Liver (tissue), 3 donors: ENCODE results near the gene DTNB.

Experiments used
- EGR1 ChIP-seq, 2 donors: IDR thresholded peaks; 2 replicates each; pipeline ENCODE4 v1.6.1; 2016 to 2018; ENCODE audit warnings: antibody characterized with exemption in 2 of 2, low read depth in 2 of 2
- JUND ChIP-seq, 2 donors: IDR thresholded peaks; 2 replicates each; pipeline ENCODE4 v1.6.1; 2016; ENCODE audit warnings: antibody characterized with exemption in 2 of 2
- SP1 ChIP-seq: IDR thresholded peaks from 2 replicates; pipeline ENCODE4 v1.6.1; 2018; ENCODE audit warnings: antibody characterized with exemption, mild to moderate bottlenecking
- TAF1 ChIP-seq: conservative IDR thresholded peaks from 2 replicates; pipeline ENCODE4 v1.6.1; 2016; ENCODE audit warnings: antibody characterized with exemption, mild to moderate bottlenecking
- TF ChIP-seq, protein P1 (sequence below): fragments of 150-350 bp; IDR thresholded peaks from 2 replicates; pipeline ENCODE4 v1.5.1; 2017; ENCODE audit warnings: improper control_type of control experiment, low read depth, low read length; ENCODE audit not compliant: missing input control
- TF ChIP-seq, protein P2 (sequence below): IDR thresholded peaks from 2 replicates; pipeline ENCODE4 v1.6.1; 2016; ENCODE audit warnings: antibody characterized with exemption
- donor health status: healthy.
- donor health status: healthy.

DNA sequence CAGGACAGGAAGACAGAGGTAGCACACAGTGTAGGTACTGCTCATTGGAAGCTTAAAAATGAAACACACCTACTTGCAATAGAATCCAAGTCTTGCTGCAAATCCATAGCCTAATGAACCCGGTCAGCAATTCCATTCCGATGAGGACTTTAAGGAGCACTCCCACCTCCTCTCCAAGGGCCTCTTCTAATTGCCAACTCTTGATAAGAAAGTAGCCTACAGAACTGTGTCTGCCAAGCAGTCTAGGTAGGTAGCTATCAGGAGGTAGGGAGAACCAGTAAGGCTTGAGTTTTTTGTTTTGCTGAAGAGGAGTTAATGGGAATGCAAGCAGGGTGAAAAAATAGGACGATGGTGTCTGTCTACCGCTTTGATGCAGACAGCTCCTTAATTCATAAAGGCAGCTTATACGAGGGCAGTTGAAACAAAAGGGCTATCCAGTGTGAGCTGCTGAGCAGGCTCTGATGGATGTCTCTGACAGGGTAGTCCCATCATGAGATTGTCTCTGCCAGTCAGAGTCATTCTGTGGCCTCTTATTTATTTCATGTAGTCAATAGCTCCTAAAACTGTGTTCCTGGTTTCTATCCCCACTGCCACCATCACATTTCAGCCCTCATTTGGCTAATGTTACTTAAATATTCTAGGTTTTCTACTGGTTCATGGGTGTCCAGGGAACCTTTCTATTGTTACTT lies 176.0 kb downstream of the DTNB start:
- TF ChIP-seq, protein P1, sequence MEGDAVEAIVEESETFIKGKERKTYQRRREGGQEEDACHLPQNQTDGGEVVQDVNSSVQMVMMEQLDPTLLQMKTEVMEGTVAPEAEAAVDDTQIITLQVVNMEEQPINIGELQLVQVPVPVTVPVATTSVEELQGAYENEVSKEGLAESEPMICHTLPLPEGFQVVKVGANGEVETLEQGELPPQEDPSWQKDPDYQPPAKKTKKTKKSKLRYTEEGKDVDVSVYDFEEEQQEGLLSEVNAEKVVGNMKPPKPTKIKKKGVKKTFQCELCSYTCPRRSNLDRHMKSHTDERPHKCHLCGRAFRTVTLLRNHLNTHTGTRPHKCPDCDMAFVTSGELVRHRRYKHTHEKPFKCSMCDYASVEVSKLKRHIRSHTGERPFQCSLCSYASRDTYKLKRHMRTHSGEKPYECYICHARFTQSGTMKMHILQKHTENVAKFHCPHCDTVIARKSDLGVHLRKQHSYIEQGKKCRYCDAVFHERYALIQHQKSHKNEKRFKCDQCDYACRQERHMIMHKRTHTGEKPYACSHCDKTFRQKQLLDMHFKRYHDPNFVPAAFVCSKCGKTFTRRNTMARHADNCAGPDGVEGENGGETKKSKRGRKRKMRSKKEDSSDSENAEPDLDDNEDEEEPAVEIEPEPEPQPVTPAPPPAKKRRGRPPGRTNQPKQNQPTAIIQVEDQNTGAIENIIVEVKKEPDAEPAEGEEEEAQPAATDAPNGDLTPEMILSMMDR: no peak
- TF ChIP-seq TAF1 (no peak), JUND (IDR thresholded peaks at IDR 0.05) (no peak), EGR1 (IDR thresholded peaks at IDR 0.05; ENCODE audit: low read depth in 2 of 2) (no peak), SP1 (no peak)
- TF ChIP-seq, protein P2, sequence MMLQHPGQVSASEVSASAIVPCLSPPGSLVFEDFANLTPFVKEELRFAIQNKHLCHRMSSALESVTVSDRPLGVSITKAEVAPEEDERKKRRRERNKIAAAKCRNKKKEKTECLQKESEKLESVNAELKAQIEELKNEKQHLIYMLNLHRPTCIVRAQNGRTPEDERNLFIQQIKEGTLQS: no peak
